Aorta (tissue), 5 donors: ENCODE measurements around the gene TMA7. TPM values are rescaled to one million over a fixed set of nuclear protein-coding genes. Genes with fewer than 3 reads are reported as not detected.

Source experiments
- ATAC-seq: fragments of 200-7000 bp; cut with Tn5 transposase; one replicate; pipeline ENCODE4 v1.9.1; 2022; ENCODE audit warnings: moderate library complexity; ENCODE audit not compliant: low FRiP score
- DNase-seq, 2 donors: peaks; one replicate each; pipeline ENCODE4 v3.0.0-alpha.2; 2020
- H3K27ac ChIP-seq, 2 donors: one replicate each; pipeline ENCODE4 v1.5.1; 2013; ENCODE audit warnings: low read length in 2 of 2, mild to moderate bottlenecking in 2 of 2, moderate library complexity in 2 of 2, control low read depth in 1 of 2, inconsistent platforms in 1 of 2, low read depth in 1 of 2
- H3K27me3 ChIP-seq, 2 donors: one replicate each; pipeline ENCODE4 v1.6.1; 2013; ENCODE audit warnings: control low read depth in 1 of 2, low read length in 1 of 2, mild to moderate bottlenecking in 1 of 2, moderate library complexity in 1 of 2; ENCODE audit not compliant: insufficient read depth in 2 of 2, control insufficient read depth in 1 of 2
- H3K36me3 ChIP-seq, 2 donors: one replicate each; pipeline ENCODE4 v1.6.1; 2013; ENCODE audit warnings: control low read depth in 1 of 2, low read length in 1 of 2, mild to moderate bottlenecking in 1 of 2; ENCODE audit not compliant: insufficient read depth in 2 of 2, control insufficient read depth in 1 of 2
- H3K4me1 ChIP-seq, 2 donors: one replicate each; pipeline ENCODE4 v1.6.1; 2013; ENCODE audit warnings: low read length in 2 of 2, control low read depth in 1 of 2, mild to moderate bottlenecking in 1 of 2, moderate library complexity in 1 of 2; ENCODE audit not compliant: insufficient read depth in 2 of 2, control insufficient read depth in 1 of 2
- H3K4me3 ChIP-seq, 2 donors: one replicate each; pipeline ENCODE4 v1.5.1; 2013; ENCODE audit warnings: low read length in 2 of 2, control low read depth in 1 of 2, mild to moderate bottlenecking in 1 of 2
- H3K9me3 ChIP-seq: one replicate; pipeline ENCODE4 v1.6.1; 2013; ENCODE audit warnings: mild to moderate bottlenecking, low read length; ENCODE audit not compliant: control insufficient read depth
- WGBS, 2 donors: extraction: QIAGEN DNeasy Blood & Tissue Kit; methylation state at CpG; one replicate each; pipeline ENCODE4 v1.1.7; 2013; 5-methylcytosine and 5-hydroxymethylcytosine counted together
- intact Hi-C, 2 donors: fragments of 100-400 bp; cut with DNase I; formaldehyde crosslinking; loops; one replicate each; pipeline versions ENCODE4 v1.14.2 to v1.15.0; 2022
- polyA plus RNA-seq, 2 donors: library from polyadenylated mRNA; stranded (reverse); fragments of 200-250 nt; gene quantifications; one replicate each; pipeline ENCODE4 v1.2.3, GENCODE V29; 2013
- total RNA-seq, 2 donors: library from RNA; stranded (reverse); fragmentation: NEBNext Ultra II Directional; extraction: Animal tissue kit (Norgen Biotek cat#: 25700); gene quantifications; one replicate each; pipeline ENCODE4 v1.2.1, GENCODE V29; 2021
- donor health status: healthy with polysubstance abuse.
- donor health status: Bipolar disorder and iron deficiency.
- donor health status: DM: no; HTN: no; CAD: no.
- donor health status: DM: no; HTN: no; CAD: no.
- donor health status: DM: yes; HTN: yes; CAD: no.

Gene TMA7
- total and polyA plus RNA-seq, 4 donors = 114 to 686 (median 215) TPM

GRCh38 chr3:48430708-48431101 lies 9.4 kb upstream of the TMA7 start:
- H3K27me3 ChIP-seq = no peaks in the 10 kb centered on the region
- intact Hi-C loops = no loop called here
- no peaks in the 10 kb centered on the region for H3K9me3 ChIP-seq
- H3K4me1 ChIP-seq = no peaks in the 10 kb centered on the region
- WGBS, 2 donors = 86 to 90% methylated on average over 1 of the region's 1 CpG
- ATAC-seq (no peak), DNase-seq (peak in 1 of 2 donors; percentile 12)
- H3K27ac ChIP-seq = peak overlapping the region in 1 of 2 donors; percentile 79
- H3K36me3 ChIP-seq = peaks cover 0 to 3% of the 10 kb centered on the region in 2 donors
- H3K4me3 ChIP-seq = no peak overlapping the region

GRCh38 chr3:48431224-48432029 lies 8.6 kb upstream of the TMA7 start:
- H3K4me1 ChIP-seq = no peaks in the 10 kb centered on the region
- peaks cover 0 to 3% of the 10 kb centered on the region in 2 donors for H3K36me3 ChIP-seq
- H3K4me3 ChIP-seq = no peak overlapping the region
- ATAC-seq (no peak), DNase-seq (peak in 1 of 2 donors; percentile 52)
- no peaks in the 10 kb centered on the region for H3K27me3 ChIP-seq
- intact Hi-C loops = no loop called here
- no peaks in the 10 kb centered on the region for H3K9me3 ChIP-seq
- no peak overlapping the region for H3K27ac ChIP-seq
- 86% methylated on average over 7 to 8 of the region's 8 CpGs for WGBS, 2 donors

- WGBS, 2 donors = 74 to 76% methylated on average over 16 of the region's 16 CpGs
- H3K27me3 ChIP-seq = no peaks in the 10 kb centered on the region
- ATAC-seq (no peak), DNase-seq (peak in 1 of 2 donors; percentile 34)
- H3K4me3 ChIP-seq = no peak overlapping the region
- intact Hi-C loops = no loop called here
- no peaks in the 10 kb centered on the region for H3K4me1 ChIP-seq
- peaks cover 0 to 3% of the 10 kb centered on the region in 2 donors for H3K36me3 ChIP-seq
- H3K27ac ChIP-seq = no peak overlapping the region
- H3K9me3 ChIP-seq = no peaks in the 10 kb centered on the region
These were observed 7.4 kb upstream of the TMA7 start for GRCh38 chr3:48432411-48433371.

- H3K4me1 ChIP-seq = no peaks in the 10 kb centered on the region
- intact Hi-C loops = no loop called here
These were observed 6.5 kb upstream of the TMA7 start for GRCh38 chr3:48433472-48434118.

GRCh38 chr3:48434591-48435222 lies 5.3 kb upstream of the TMA7 start:
- H3K4me3 ChIP-seq = no peak overlapping the region
- intact Hi-C loops = no loop called here
- no peaks in the 10 kb centered on the region for H3K27me3 ChIP-seq
- H3K4me1 ChIP-seq = no peaks in the 10 kb centered on the region
- H3K27ac ChIP-seq = peak overlapping the region in 1 of 2 donors; percentile 24
- H3K36me3 ChIP-seq = peaks cover 0 to 3% of the 10 kb centered on the region in 2 donors
- no peaks in the 10 kb centered on the region for H3K9me3 ChIP-seq
- DNase-seq (no peak), ATAC-seq (no peak)
- 71 to 75% methylated on average over 15 of the region's 15 CpGs for WGBS, 2 donors

More at GRCh38 chr3:48433472-48434118, 6.5 kb upstream of the TMA7 start:
- Histone ChIP-seq H3K9me3 (no peaks in the 10 kb centered on the region), H3K27me3 (no peaks in the 10 kb centered on the region), H3K36me3 (peaks cover 0 to 3% of the 10 kb centered on the region in 2 donors), H3K27ac (no peak overlapping the region), H3K4me3 (no peak overlapping the region)
- WGBS, 2 donors = 82% methylated on average over 12 of the region's 12 CpGs
- DNase-seq (no peak), ATAC-seq (no peak)

GRCh38 chr3:48435223-48435595 lies 4.8 kb upstream of the TMA7 start:
- no peak for ATAC-seq
- Histone ChIP-seq H3K9me3 (no peaks in the 10 kb centered on the region), H3K4me3 (no peak overlapping the region), H3K4me1 (no peaks in the 10 kb centered on the region), H3K36me3 (peaks cover 0 to 3% of the 10 kb centered on the region in 2 donors), H3K27ac (peak overlapping the region in 1 of 2 donors; percentile 24), H3K27me3 (no peaks in the 10 kb centered on the region)
- WGBS, 2 donors = 84 to 86% methylated on average over 4 of the region's 4 CpGs
- intact Hi-C loops = no loop called here
- no peak for DNase-seq

GRCh38 chr3:48435774-48436476 lies 4.1 kb upstream of the TMA7 start:
- H3K27ac ChIP-seq = no peak overlapping the region
- H3K4me3 ChIP-seq = no peak overlapping the region
- DNase-seq = peak; percentile 90 to 94

More at GRCh38 chr3:48435774-48436476, 4.1 kb upstream of the TMA7 start:
- ATAC-seq = peak; percentile 84
- peaks cover 0 to 3% of the 10 kb centered on the region in 2 donors for H3K36me3 ChIP-seq
- intact Hi-C loops = loop anchor here (1.0 to 2.0 kb wide), 3 partner anchors 35 to 163 kb away; no protein-coding TSS in a partner anchor
- WGBS, 2 donors = 36 to 38% methylated on average over 7 of the region's 7 CpGs
- no peaks in the 10 kb centered on the region for H3K27me3 ChIP-seq
- no peaks in the 10 kb centered on the region for H3K4me1 ChIP-seq
- H3K9me3 ChIP-seq = no peaks in the 10 kb centered on the region
